Activated CD8-positive, alpha-beta memory T cell treated with anti-CD3 and anti-CD28 coated beads, Interleukin-2, amount 50 U/mL, for 48 hours (primary cell): Measurements from ENCODE around the gene HERC2.

ENCODE experiments used
- DNase-seq: peaks from one replicate; pipeline ENCODE4 v3.0.0-alpha.2; 2020

HERC2 gene

GRCh38 chr15:28093752-28094535 lies 228.0 kb downstream of the HERC2 start:
- DNase-seq, result no peak

GRCh38 chr15:28091313-28091712 lies 230.7 kb downstream of the HERC2 start:
- DNase-seq, result no peak

GRCh38 chr15:28086175-28086703 lies 235.7 kb downstream of the HERC2 start:
- peak; percentile 73 for DNase-seq

GRCh38 chr15:28085489-28086174 lies 236.3 kb downstream of the HERC2 start:
- DNase-seq, result no peak

GRCh38 chr15:28084547-28084946 lies 237.4 kb downstream of the HERC2 start:
- no peak for DNase-seq

- DNase-seq, result no peak
These were observed 238.9 kb downstream of the HERC2 start for GRCh38 chr15:28082891-28083684.

GRCh38 chr15:28081594-28081993 lies 240.4 kb downstream of the HERC2 start:
- DNase-seq, result no peak

GRCh38 chr15:28080386-28080785 lies 241.6 kb downstream of the HERC2 start:
- no peak for DNase-seq

GRCh38 chr15:28079313-28079969 lies 242.5 kb downstream of the HERC2 start:
- no peak for DNase-seq

- DNase-seq, result no peak
These were observed 243.7 kb downstream of the HERC2 start for GRCh38 chr15:28078191-28078719.

GRCh38 chr15:28075573-28075972 lies 246.4 kb downstream of the HERC2 start:
- no peak for DNase-seq

GRCh38 chr15:28068930-28069329 lies 253.0 kb downstream of the HERC2 start:
- no peak for DNase-seq

- no peak for DNase-seq
These were observed 255.7 kb downstream of the HERC2 start for GRCh38 chr15:28066231-28066630.
